Pancreas (tissue), 10 donors: ENCODE measurements around the gene PCNX3. TPM values are rescaled to one million over a fixed set of nuclear protein-coding genes. Genes with fewer than 3 reads are reported as not detected.
"Not testable (repeated sequence)": the region's sequence is repeated elsewhere in the genome, so short reads cannot be mapped to it uniquely, and the experiment has no call there.

Experiments
- ATAC-seq, 4 donors: fragments of 200-7000 bp; cut with Tn5 transposase; one replicate each; pipeline versions ENCODE4 v1.8.0 to v1.9.1; 2020; ENCODE audit warnings: mild to moderate bottlenecking in 4 of 4, moderate library complexity in 4 of 4
- DNase-seq, 6 donors: peaks; one replicate each; pipeline ENCODE4 v3.0.0-alpha.2; 2020
- FAIRE-seq: peaks from 2 replicates; lab custom pipeline; 2012; peaks lifted over from hg19 to GRCh38; lab: Jason Lieb, UNC
- H3K27ac ChIP-seq, 4 donors: fragments of 200-600 bp; sonication (generic); 1 replicate in 3 of 4; 2 replicates in 1 of 4; pipeline versions ENCODE4 v1.5.0 to v1.8.0; 2020
- H3K27me3 ChIP-seq, 4 donors: fragments of 200-600 bp; one replicate each; pipeline ENCODE4 v1.8.0; 2021
- H3K36me3 ChIP-seq, 3 donors: fragments of 200-600 bp; sonication (generic) in 1 of 3; one replicate each; pipeline versions ENCODE4 v1.5.0 to v1.8.0; 2020 to 2021
- H3K4me1 ChIP-seq, 3 donors: fragments of 200-600 bp; one replicate each; pipeline ENCODE4 v1.8.0; 2021
- H3K4me3 ChIP-seq, 4 donors: fragments of 200-600 bp; sonication (generic) in 2 of 4; one replicate each; pipeline versions ENCODE4 v1.5.0 to v1.8.0; 2020 to 2021
- H3K9me3 ChIP-seq, 4 donors: fragments of 200-600 bp; one replicate each; pipeline ENCODE4 v1.8.0; 2021
- WGBS, 2 donors: extraction: QIAGEN DNeasy Blood & Tissue Kit; methylation state at CpG; one replicate each; pipeline ENCODE4 v1.1.7; 2013; 5-methylcytosine and 5-hydroxymethylcytosine counted together
- intact Hi-C, 3 donors: fragments of 100-400 bp; cut with DNase I; formaldehyde crosslinking; loops; one replicate each; pipeline versions ENCODE4 v1.11.1 to v1.14.2; 2022
- polyA plus RNA-seq, 2 donors: library from polyadenylated mRNA; stranded (reverse); fragments of 200-250 nt; gene quantifications; one replicate each; pipeline ENCODE4 v1.2.3, GENCODE V29; 2013
- total RNA-seq, 6 donors: library from RNA; stranded (reverse); fragmentation: NEBNext Ultra II Directional in 4 of 6; extraction: Animal tissue kit (Norgen Biotek cat#: 25700) in 4 of 6; gene quantifications; one replicate each; pipeline versions ENCODE4 v1.2.1 to v1.2.4, GENCODE V29; 2021 to 2023
- TF ChIP-seq, protein P1 (sequence below), 4 donors: fragments of 200-600 bp; sonication (generic) in 3 of 4; IDR thresholded peaks; one replicate each; pipeline versions ENCODE4 v1.5.0 to v1.8.0; 2021; ENCODE audit warnings: antibody characterized with exemption in 4 of 4
- donor health status: healthy with polysubstance abuse.
- donor health status: DM: no; HTN: no; CAD: no; lungs with moderate emphysema.
- donor health status: DM: no; HTN: no; CAD: no.
- donor health status: control.
- donor health status: control.
- donor health status: Bipolar disorder and iron deficiency.
- donor health status: DM: yes; HTN: yes; CAD: no.
- donor health status: DM: no; HTN: no; CAD: no.
- donor health status: DM: no; HTN: no; CAD: no.
- donor health status: DM: yes; HTN: yes; CAD: no.

Gene PCNX3
- total and polyA plus RNA-seq, 8 donors, result 13.5 to 26.3 (median 18.3) TPM

DNA sequence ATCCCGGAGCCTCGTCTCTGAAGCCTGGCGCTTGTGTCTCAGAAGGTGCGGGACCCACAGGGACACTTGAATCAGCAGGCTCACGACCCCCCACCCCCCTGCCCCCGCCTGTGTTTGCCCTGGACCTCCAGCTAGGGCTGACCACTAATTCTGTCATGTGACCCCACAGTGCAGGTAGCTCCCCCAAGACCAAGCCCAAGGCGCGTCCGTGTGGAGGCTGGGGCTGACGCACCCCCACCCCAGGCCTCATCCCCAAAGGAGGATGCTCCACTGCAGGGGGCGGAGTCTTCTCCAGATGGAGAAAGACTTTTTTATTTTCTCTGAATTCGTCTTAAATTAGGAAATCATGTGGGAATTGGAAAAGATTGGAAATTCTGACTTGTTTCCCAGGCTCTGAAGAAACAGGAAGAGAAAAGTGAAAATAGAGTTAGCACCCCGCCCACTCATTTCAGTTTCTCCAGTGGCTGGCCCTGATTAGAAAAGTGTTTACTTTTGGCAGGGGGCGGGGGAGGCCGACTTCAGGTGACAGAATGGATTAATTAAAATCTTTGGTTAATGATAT lies 48.1 kb downstream of the PCNX3 start:
- 3 to 5% methylated on average over 15 of the region's 15 CpGs for WGBS, 2 donors
- ATAC-seq, result peak; percentile 11 to 59 (median 37)
- H3K27me3 ChIP-seq, result no peaks in the 10 kb centered on the region
- no peak for FAIRE-seq
- H3K4me1 ChIP-seq, result peaks cover 8 to 14% (median 13%) of the 10 kb centered on the region in 3 donors
- H3K9me3 ChIP-seq, result no peaks in the 10 kb centered on the region
- H3K27ac ChIP-seq, result peak overlapping the region; percentile 91 to 99 (median 95)
- peak overlapping the region; percentile 81 to 98 (median 90) for H3K4me3 ChIP-seq
- H3K36me3 ChIP-seq, result peaks cover 0 to 24% (median 13%) of the 10 kb centered on the region in 3 donors
- DNase-seq, result peak in 5 of 6 donors; percentile 51 to 70 (median 67)
- intact Hi-C loops, result no loop called here
- TF ChIP-seq, protein P1, sequence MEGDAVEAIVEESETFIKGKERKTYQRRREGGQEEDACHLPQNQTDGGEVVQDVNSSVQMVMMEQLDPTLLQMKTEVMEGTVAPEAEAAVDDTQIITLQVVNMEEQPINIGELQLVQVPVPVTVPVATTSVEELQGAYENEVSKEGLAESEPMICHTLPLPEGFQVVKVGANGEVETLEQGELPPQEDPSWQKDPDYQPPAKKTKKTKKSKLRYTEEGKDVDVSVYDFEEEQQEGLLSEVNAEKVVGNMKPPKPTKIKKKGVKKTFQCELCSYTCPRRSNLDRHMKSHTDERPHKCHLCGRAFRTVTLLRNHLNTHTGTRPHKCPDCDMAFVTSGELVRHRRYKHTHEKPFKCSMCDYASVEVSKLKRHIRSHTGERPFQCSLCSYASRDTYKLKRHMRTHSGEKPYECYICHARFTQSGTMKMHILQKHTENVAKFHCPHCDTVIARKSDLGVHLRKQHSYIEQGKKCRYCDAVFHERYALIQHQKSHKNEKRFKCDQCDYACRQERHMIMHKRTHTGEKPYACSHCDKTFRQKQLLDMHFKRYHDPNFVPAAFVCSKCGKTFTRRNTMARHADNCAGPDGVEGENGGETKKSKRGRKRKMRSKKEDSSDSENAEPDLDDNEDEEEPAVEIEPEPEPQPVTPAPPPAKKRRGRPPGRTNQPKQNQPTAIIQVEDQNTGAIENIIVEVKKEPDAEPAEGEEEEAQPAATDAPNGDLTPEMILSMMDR (IDR thresholded peaks at IDR 0.05), result no peak

- Histone ChIP-seq H3K27me3 (no peaks in the 10 kb centered on the region), H3K9me3 (no peaks in the 10 kb centered on the region), H3K27ac (no peak overlapping the region), H3K36me3 (no peaks in the 10 kb centered on the region), H3K4me3 (no peak overlapping the region), H3K4me1 (no peaks in the 10 kb centered on the region)
- no peak for DNase-seq
- TF ChIP-seq, protein P1 (IDR thresholded peaks at IDR 0.05), result no peak
- intact Hi-C loops, result no loop called here
- ATAC-seq, result no peak
- no peak for FAIRE-seq
These were observed 56.7 kb downstream of the PCNX3 start for GRCh38 chr11:65672180-65672860.

GRCh38 chr11:65672982-65673381 lies 57.4 kb downstream of the PCNX3 start:
- WGBS, 2 donors, result 73 to 92% methylated on average over 1 of the region's 2 CpGs
- ATAC-seq, result no peak
- H3K4me1 ChIP-seq, result no peaks in the 10 kb centered on the region
- no peak for FAIRE-seq
- H3K27me3 ChIP-seq, result no peaks in the 10 kb centered on the region
- no peak overlapping the region for H3K4me3 ChIP-seq
- no peak for DNase-seq
- no peaks in the 10 kb centered on the region for H3K9me3 ChIP-seq
- TF ChIP-seq, protein P1 (IDR thresholded peaks at IDR 0.05), result no peak
- intact Hi-C loops, result no loop called here
- no peaks in the 10 kb centered on the region for H3K36me3 ChIP-seq
- H3K27ac ChIP-seq, result no peak overlapping the region

DNA sequence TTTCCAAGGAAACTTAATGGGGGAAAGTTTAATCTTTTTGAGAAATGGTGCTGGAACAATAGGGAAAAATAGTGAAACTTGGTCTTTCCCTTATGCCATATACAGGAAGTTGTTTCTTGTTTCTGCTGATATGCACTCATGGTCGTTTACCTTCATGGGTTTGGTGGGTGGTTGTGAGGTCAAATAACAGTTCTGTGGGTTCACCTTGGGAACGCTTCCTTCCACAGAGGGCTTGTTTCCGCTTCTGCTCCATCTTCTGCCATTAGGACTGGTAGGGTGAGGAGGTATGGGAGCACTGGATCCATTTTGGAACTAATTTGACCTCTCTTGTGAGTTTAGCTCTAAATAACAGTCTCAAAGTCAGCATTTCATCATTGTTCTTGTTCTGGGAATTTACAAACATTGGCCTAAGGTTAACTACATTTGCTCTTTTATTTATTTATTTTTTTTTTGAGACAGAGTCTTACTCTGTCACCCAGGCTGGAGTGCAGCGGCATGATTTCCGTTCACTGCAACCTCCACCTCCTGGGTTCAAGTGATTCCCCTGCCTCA lies 64.7 kb downstream of the PCNX3 start:
- ATAC-seq (no peak), FAIRE-seq (no peak), DNase-seq (no peak)
- Histone ChIP-seq H3K27ac (no peak overlapping the region), H3K4me3 (no peak overlapping the region), H3K27me3 (no peaks in the 10 kb centered on the region), H3K4me1 (no peaks in the 10 kb centered on the region), H3K36me3 (no peaks in the 10 kb centered on the region), H3K9me3 (no peaks in the 10 kb centered on the region)
- intact Hi-C loops, result no loop called here
- 76 to 83% methylated on average over 5 of the region's 5 CpGs for WGBS, 2 donors
- TF ChIP-seq, protein P1 (IDR thresholded peaks at IDR 0.05), result no peak

DNA sequence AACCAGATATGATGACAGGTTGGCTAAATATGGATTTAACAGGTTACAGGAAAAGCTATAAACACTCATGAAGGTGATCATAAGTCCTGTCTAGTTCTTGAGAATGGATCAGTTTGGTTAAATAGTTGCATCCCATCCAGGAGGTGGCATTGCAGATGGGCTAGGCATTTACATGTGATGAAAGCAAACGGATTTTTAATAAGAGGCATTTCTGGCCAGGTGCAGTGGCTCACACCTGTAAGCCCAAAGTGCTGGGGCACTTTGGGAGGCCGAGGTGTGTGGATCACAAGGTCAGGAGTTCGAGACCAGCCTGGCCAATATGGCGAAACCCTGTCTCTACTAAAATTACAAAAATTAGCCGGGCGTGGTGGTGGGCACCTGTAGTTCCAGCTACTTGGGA lies 67.9 kb downstream of the PCNX3 start:
- H3K4me1 ChIP-seq, H3K36me3 ChIP-seq, ATAC-seq, DNase-seq, H3K27ac ChIP-seq, H3K27me3 ChIP-seq, H3K4me3 ChIP-seq, intact Hi-C loops, H3K9me3 ChIP-seq, FAIRE-seq: not testable (repeated sequence)
- WGBS, 2 donors, result 73 to 84% methylated on average over 6 of the region's 6 CpGs
